SJCRH30 (cell line): Measurements from ENCODE around the gene C6orf136. TPM values are rescaled to one million over a fixed set of nuclear protein-coding genes. Genes with fewer than 3 reads are reported as not detected.
A peak's percentile ranks its signal among the peaks of the same experiment; 100 is the strongest.

Source experiments
- DNase-seq, 2 experiments: peaks; one replicate each; pipeline ENCODE4 v3.0.0-alpha.2; 2015 to 2020
- H3K27ac ChIP-seq: fragments of 250-450 bp; sonication (Bioruptor Pico); 2 replicates; pipeline ENCODE4 v1.5.1; 2020; ENCODE audit warnings: mild to moderate bottlenecking, moderate library complexity
- H3K27me3 ChIP-seq: fragments of 250-450 bp; sonication (Bioruptor Pico); 2 replicates; pipeline ENCODE4 v1.5.1; 2020; ENCODE audit warnings: mild to moderate bottlenecking, moderate library complexity
- H3K36me3 ChIP-seq: fragments of 250-450 bp; sonication (Bioruptor Pico); 2 replicates; pipeline ENCODE4 v1.5.1; 2020; ENCODE audit warnings: mild to moderate bottlenecking, moderate library complexity
- H3K4me1 ChIP-seq: fragments of 250-450 bp; sonication (Bioruptor Pico); 2 replicates; pipeline ENCODE4 v1.5.1; 2020; ENCODE audit warnings: mild to moderate bottlenecking, moderate library complexity
- H3K4me3 ChIP-seq: fragments of 250-450 bp; sonication (Bioruptor Pico); 2 replicates; pipeline ENCODE4 v1.5.1; 2020; ENCODE audit warnings: mild to moderate bottlenecking, moderate library complexity
- H3K9me3 ChIP-seq: fragments of 250-450 bp; sonication (Bioruptor Pico); replicated peaks from 2 replicates; pipeline ENCODE4 v1.5.1; 2020; ENCODE audit warnings: mild to moderate bottlenecking, moderate library complexity
- total RNA-seq: library from RNA; depleted of rRNA; stranded (reverse); fragments of >200 nt; shearing (Covaris generic); gene quantifications from 2 replicates; pipeline ENCODE4 v1.2.3, GENCODE V29; 2014

The C6orf136 gene
- total RNA-seq, 1 experiment from 2014 or later, result 10.0 TPM

DNA sequence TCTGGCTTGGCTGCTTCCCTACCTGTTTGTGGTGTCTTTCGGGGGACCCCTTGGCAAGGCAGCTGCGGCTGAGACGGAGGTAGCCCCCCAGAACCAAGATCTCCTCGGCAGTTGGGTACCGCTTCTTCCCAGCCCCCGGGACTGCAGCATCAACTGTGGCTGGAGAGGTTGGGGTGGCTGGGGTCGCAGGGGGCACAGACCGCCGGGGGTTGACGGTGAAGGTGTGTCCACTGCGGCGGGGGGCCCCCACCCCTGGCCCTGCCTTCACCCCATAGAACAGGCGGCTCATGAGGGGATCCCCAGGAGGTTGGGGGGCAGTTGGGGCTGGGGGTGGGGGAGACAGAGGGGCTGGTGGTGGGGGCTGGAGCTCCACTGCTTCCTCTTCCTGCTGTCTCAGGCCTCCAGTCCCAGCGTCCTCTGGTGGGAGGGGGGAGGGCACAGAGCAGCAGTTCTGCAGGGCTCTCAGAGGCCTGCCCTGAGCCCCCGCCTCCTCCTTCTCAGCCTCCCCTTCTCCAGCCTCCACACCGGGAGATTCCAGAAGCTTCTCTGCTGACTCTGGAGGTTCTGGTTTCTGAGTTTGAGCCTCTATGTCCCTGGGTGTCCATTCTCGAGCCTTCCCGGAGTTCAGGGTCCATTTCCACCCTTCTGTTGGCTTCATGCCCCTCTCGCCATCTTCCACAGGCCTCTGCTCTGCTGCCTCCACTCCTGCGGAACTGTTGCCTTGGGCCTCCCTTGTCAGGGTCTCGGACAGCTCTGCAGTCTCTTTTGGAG lies 37.6 kb downstream of the C6orf136 start:
- no peaks in the 10 kb centered on the region; the same call in none of the 2 replicates for H3K36me3 ChIP-seq
- no peaks in the 10 kb centered on the region for H3K9me3 ChIP-seq
- H3K27me3 ChIP-seq, result no peaks in the 10 kb centered on the region
- peak overlapping the region; percentile 45 for H3K4me3 ChIP-seq
- peaks cover 36% of the 10 kb centered on the region for H3K4me1 ChIP-seq
- DNase-seq, result no peak
- H3K27ac ChIP-seq, result no peak overlapping the region

DNA sequence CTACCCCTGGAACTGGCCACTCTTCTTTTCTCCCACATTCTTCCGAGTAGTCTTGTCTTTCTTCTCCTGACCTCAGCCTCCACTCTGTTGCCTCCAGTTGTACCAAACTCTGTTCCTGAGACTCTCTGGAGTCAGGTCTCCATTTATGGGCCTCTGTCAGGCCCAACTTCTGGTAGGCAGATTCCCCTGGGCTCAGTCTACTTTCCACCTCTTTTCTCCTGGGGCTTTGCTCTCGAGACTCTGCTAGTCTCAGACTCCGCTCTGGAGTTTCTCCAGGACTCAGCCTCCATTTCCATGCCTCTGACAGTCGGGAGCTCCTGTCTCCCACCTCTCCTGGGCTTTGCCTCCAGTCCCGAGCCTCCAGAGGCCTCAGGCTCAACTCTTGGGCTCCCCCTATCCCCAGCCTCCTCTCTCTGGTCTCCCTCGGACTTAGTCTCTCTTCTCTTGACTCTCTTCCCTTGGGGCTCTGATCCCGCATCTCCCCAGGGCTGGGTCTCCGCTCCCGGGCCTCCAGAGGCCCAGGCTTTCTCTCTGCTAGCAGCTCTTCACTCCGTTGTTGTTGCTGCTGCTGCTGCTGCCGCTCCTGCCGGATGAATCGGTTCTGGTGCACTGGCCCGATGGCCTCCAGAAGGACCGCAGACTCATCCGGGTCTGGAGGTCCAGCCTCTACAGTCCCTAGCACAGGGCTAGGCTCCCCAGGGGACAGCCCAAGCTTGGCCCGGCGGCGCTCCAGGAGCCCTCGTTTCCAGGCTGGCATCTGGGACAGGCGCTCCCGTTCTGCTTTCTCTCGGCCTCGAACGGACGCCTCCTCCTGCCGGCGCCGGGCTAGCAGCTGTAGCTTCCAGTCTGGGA lies 38.5 kb downstream of the C6orf136 start:
- no peaks in the 10 kb centered on the region for H3K9me3 ChIP-seq
- H3K27ac ChIP-seq, result no peak overlapping the region
- H3K4me3 ChIP-seq, result peak overlapping the region; percentile 83
- no peaks in the 10 kb centered on the region for H3K27me3 ChIP-seq
- H3K4me1 ChIP-seq, result peaks cover 39% of the 10 kb centered on the region
- no peak for DNase-seq
- H3K36me3 ChIP-seq, result no peaks in the 10 kb centered on the region; the same call in none of the 2 replicates

DNA sequence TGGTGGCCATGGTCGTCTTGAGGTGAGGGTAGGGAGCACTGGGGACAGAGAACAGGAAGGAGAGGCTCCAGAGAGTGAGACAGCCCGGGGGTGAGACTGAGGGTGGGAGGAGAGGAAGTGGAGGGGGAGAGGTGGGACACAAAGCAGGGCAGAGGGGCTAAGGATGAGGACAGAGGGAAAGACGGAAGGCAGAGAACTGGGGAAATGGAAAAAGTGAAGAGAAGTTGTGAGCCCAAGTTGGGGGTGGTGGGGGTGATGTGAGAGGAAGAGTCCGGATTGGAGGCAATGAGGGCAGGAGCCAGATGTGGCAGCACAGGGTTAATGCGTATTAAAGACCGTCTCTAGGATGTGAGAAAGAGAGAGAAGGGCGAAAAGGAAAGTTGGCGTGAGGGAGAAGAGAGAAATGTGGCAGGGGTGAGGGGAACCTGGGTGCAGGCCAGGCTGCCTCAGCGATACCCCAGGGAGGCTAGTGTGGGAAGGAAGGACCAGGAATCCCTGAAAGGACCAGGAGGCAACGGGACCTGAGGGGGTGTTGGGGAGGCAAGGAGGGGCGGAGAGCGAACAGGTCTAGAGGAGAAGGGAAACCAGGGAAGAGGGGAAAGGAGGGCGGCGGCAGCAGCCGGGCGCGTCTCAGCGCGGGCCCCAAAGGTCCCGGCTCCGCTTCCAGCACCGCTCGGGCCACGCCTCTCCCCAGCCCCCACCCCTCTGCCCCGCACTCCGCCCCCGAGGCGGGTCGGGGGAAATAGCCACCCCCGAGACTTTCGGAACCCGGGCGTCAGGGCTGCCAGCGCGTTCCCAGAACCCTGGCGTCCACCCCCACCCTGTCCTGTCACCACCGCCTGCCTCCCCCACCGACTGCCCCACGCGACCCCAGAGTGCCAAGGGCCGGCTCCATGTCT lies 39.3 kb downstream of the C6orf136 start, which contains the start of gene PPP1R18:
TSS of gene PPP1R18 (minus strand) at position 637 of the 899 bp plus-strand sequence. CDS start at position 10, 627 bp downstream.
- Histone ChIP-seq H3K9me3 (no peaks in the 10 kb centered on the region), H3K4me1 (peaks cover 39% of the 10 kb centered on the region), H3K4me3 (peak within 1 kb of the TSS; percentile 83), H3K27me3 (no peaks in the 10 kb centered on the region), H3K36me3 (no peaks in the 10 kb centered on the region; the same call in none of the 2 replicates), H3K27ac (peak within 1 kb of the TSS; percentile 96)
- DNase-seq, result peak; percentile 55 to 59

DNA sequence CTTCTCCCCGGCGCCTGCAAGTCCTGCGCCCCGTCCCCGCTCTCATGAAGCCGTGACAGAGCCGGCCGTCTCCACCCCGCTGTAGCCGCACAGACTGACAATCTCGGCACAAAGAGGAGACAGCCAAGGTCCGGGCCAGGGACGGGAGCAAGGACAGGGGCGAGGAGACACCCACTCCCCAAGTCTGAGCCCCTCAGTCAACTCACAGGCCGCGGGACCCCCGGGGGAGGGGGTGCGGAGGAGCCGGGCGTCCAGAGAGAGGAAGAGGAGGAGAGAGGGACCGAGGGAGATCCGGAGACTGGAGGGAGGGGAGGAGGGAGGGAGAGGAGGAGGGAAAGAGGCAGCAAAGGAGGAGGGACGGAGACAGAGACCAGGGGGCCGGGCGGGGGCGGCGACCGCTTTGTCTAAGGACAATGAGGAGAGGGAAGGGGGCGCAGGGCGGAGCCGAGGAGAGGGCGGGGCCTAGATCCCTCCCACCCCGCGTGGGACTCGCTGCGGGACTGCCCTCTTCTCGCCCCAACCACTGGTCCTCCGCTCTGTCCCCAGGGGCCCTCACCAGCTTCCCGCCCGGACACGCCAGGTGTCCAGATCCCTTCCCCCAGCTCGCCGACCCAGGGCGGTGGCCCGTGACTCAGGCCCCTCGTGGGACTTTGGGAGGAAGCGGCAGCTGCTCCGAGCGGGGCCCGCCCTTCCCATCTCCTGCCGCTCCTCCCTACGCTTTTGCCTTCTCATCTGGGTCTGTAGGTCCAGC lies 40.1 kb downstream of the C6orf136 start:
- H3K4me1 ChIP-seq, result peaks cover 38% of the 10 kb centered on the region

DNA sequence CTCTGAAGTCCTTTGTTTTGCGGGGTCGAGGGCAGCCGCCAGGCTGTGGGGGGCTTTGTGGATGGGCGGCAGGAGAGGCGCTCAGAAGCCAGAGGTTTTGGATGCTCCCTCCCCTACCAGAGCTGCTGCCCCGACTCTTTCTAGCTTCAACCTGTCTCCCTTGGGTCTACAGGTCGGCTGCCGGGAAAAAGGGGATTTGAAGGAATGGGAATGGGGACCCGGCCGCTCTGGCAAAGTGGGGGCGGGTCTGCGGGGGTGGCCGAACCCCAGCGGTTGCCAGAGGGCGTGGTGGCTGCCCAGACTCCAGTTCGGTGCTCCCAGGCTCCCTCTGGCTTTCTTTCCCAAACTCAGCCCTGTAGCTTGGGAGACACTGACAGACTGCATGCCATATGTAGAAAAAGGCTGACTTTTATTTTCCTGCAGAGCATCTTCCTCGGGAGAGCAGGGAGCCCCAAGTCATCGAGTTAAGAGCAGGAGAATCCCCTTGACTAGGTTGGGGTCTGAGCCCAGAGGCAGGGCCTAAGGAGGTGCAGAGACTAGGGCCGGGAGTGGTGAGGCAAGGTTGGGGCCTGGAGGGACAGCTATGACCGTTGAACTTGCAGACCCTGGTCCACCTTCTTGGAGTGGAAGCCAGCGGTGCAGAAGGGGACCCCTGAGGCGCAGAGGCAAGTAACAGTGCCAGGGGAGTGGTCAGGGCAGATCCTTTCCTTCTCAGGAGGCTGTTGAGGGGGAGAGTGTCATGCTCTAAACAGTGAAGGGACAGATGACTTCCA lies 40.9 kb downstream of the C6orf136 start:
- Histone ChIP-seq H3K27me3 (no peaks in the 10 kb centered on the region), H3K36me3 (no peaks in the 10 kb centered on the region; the same call in none of the 2 replicates), H3K27ac (peak overlapping the region; percentile 96), H3K9me3 (no peaks in the 10 kb centered on the region), H3K4me3 (peak overlapping the region; percentile 83), H3K4me1 (peaks cover 30% of the 10 kb centered on the region; the same call in 1 of the 2 replicates)
- peak in 1 of 2 experiments; percentile 38 for DNase-seq

More for the DNA sequence above, 40.1 kb downstream of the C6orf136 start:
- H3K36me3 ChIP-seq, result no peaks in the 10 kb centered on the region; the same call in none of the 2 replicates
- no peaks in the 10 kb centered on the region for H3K9me3 ChIP-seq
- DNase-seq, result peak; percentile 98 to 99
- peak overlapping the region; percentile 96 for H3K27ac ChIP-seq
- peak overlapping the region; percentile 83 for H3K4me3 ChIP-seq
- H3K27me3 ChIP-seq, result no peaks in the 10 kb centered on the region

DNA sequence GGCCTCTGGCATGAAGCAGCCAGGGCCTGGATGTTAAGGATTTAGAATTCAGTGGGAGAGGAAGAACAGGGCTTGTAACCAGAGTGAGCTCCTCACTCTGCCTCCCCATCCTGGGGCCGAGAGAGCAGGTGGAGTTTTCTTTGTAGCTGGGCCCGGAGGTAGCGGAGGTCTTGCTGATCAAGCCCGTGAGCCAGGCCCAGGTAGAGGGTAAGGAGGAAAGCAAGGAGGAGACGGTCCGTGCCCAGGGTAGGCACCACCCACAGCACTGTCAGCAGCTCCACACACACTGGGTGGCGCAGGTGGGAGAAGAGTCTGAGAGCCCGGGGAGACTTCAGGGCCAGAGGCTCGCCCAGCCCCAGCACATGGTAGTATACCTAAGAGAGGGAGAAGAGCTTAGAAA lies 41.6 kb downstream of the C6orf136 start:
- no peaks in the 10 kb centered on the region for H3K27me3 ChIP-seq
- no peak for DNase-seq

DNA sequence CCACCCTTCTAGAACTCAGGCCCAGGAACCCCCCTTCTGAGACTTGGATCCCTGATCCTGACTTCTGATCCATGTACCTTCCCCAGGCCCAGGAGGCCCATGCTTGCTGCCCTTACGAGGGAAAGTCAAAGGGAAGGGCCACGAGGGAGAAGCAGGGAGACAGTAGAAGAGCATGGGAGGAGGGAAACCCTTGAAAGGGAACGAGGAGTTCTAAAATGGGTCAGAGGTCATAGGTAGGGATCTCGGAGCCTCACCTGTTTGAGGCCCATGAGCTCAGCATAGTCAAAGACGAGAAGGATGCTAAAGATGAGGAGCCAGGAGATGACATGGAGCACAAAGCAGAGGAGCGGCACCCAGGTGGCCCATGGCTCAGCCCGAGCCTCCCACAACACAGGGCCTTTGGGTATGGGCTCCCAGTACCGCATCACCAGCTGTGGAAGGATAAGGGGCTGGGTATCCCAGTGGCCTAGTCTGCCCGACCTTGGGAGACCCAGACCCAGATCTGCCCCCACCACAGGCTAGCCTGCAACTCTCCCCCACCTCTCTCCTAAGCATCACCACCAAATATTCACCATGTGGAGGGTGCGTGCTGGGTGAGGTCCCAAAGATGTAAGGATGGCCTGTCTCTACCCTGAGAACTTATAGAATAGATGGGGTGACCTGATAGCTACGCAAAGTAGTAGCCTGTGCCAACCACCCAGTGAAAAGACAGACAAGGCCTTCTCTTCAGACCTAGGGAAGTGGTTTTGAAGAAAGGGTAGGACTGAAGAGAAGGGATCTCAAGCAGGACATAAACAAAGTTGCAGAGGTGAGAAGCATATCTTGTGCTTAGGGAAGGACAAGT lies 42.3 kb downstream of the C6orf136 start:
- DNase-seq, result no peak
- Histone ChIP-seq H3K27me3 (no peaks in the 10 kb centered on the region), H3K4me3 (peak overlapping the region; percentile 67), H3K4me1 (peaks cover 24% of the 10 kb centered on the region; the same call in 1 of the 2 replicates), H3K36me3 (no peaks in the 10 kb centered on the region; the same call in 1 of the 2 replicates), H3K27ac (no peak overlapping the region), H3K9me3 (no peaks in the 10 kb centered on the region)

More for the DNA sequence above, 41.6 kb downstream of the C6orf136 start:
- Histone ChIP-seq H3K27ac (peak overlapping the region; percentile 96; the same call in 1 of the 2 replicates), H3K9me3 (no peaks in the 10 kb centered on the region), H3K4me1 (peaks cover 24% of the 10 kb centered on the region; the same call in 1 of the 2 replicates), H3K36me3 (no peaks in the 10 kb centered on the region; the same call in none of the 2 replicates), H3K4me3 (peak overlapping the region; percentile 83)

DNA sequence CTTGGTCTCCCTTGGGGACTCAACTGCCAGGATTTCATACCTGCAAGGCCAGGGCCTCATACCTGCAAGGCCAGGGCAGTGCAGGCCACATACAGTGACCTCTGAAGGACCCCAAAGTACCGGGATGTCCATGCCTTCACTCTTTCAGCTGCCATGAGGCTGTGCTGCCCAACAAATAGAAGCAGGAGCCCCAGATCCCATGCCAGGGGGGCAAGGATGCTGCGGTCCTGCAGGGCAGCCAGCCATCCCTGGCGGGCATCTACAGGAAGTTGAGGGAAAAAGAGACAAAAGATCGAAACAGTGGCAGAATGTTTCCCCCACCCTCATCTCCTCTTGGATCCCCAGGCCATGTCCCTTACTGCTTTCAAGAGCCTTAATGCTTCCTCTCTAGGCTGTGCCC lies 43.1 kb downstream of the C6orf136 start:
- H3K27ac ChIP-seq, result peak overlapping the region; percentile 70
- H3K27me3 ChIP-seq, result no peaks in the 10 kb centered on the region
- DNase-seq, result no peak
- H3K36me3 ChIP-seq, result no peaks in the 10 kb centered on the region; the same call in 1 of the 2 replicates
- no peaks in the 10 kb centered on the region for H3K9me3 ChIP-seq
- H3K4me3 ChIP-seq, result peak overlapping the region; percentile 67
- H3K4me1 ChIP-seq, result peaks cover 22% of the 10 kb centered on the region; the same call in 1 of the 2 replicates

DNA sequence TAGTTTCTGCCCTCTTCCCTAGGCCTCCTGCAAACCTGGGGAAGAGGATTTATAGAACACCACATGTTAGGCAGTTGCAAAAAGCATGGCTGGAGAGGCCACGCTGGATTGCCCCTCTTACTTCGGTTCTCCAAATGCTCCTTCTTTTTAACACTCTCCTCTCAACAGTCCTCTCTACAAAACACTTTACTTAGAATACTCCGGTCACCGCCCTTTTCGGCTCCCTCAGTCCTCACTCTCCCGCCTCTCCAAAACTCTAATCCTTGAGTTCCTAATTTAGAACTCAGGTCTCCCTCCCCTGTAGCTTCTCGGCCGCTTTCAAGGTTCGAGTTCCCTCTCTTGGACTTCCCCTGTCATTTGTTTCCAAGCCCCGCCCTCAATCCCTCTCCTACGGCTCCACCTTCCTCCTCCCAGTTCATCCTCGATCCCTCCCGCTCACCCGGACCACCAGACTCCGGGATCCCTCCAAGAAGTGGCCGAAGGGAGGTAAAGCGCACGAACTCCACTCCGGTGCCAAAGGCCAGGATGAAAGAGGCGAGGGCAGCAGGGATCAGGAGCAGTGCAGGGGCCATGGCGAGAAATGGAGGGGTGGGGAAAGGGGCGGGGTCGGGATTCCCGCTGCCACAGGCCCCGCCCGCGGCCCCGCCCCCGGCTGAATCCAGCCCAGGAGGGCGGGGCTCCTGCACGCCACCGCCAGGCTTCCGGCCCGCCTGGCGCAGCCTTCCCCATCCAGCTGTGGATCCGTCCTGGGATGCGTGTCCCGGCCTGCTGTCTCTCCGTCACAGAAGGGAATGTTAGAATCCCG lies 43.7 kb downstream of the C6orf136 start, which contains the start of gene NRM:
TSS of gene NRM (minus strand) at position 582 of the 805 bp plus-strand sequence. CDS start at position 572, 10 bp downstream.
- Histone ChIP-seq H3K4me1 (peaks cover 16% of the 10 kb centered on the region; the same call in 1 of the 2 replicates), H3K27me3 (no peaks in the 10 kb centered on the region), H3K9me3 (no peaks in the 10 kb centered on the region), H3K4me3 (peak within 1 kb of the TSS; percentile 67), H3K27ac (peak within 1 kb of the TSS; percentile 70), H3K36me3 (no peaks in the 10 kb centered on the region; the same call in 1 of the 2 replicates)
- peak; percentile 93 to 94 for DNase-seq

DNA sequence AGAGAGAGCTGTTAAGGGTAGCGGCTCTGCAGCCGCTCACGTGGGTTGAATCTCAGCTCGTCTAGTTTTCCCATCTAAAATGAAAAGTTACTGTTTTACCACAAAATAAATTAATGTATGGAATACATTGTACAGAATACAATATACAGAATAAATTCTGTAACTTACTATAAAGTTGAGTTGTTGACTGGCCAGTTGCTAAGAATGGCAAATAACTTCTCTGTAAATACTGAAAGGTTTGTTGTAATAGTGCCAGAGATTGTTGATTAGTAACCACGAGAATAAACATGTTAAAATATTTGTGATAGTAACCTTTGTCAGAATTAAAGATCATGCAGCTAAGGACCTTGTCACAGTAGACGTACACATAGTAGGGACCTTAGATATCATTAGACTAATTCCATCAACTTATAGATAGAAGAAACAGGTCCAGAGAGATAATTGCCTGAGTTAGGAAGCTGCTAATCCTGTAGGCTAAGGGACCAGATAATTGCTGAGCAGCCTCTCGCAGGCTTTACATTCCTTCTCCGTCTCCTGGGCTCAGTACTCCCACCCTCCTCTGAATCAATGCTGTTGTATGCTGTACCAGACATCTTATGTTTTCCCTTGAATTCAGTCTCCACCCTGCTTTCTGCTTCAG lies 44.4 kb downstream of the C6orf136 start:
- H3K9me3 ChIP-seq, result no peaks in the 10 kb centered on the region
- H3K27me3 ChIP-seq, result no peaks in the 10 kb centered on the region
- no peaks in the 10 kb centered on the region; the same call in 1 of the 2 replicates for H3K36me3 ChIP-seq
- H3K4me3 ChIP-seq, result peak overlapping the region; percentile 67
- peak overlapping the region; percentile 70 for H3K27ac ChIP-seq
- DNase-seq, result peak in 1 of 2 experiments; percentile 50
- peaks cover 15% of the 10 kb centered on the region; the same call in 1 of the 2 replicates for H3K4me1 ChIP-seq

DNA sequence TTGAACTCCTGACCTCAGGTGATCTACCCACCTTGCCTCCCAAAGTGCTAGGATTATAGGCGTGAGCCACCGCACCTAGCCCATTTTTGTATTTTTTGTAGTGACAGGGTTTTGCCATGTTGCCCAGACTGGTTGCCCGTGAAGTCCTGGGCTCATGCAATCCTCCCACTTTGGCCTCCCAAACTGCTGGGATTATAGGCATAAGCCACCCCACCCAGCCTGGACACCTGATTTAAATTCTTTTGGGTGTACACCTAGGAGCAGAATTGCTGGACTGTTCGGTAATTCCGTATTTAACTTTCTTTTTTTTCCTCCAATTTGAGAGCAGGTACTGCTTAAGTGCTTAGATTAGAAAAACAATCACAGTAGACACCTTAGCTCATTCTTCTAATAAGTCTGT lies 49.5 kb downstream of the C6orf136 start:
- Histone ChIP-seq H3K27ac (no peak overlapping the region), H3K27me3 (no peaks in the 10 kb centered on the region), H3K4me3 (no peak overlapping the region), H3K4me1 (no peaks in the 10 kb centered on the region), H3K36me3 (no peaks in the 10 kb centered on the region), H3K9me3 (no peaks in the 10 kb centered on the region)
- no peak for DNase-seq
